NB4 (cell line): ENCODE measurements around the gene TEAD1.

Experiments used
- DNase-seq: peaks from one replicate; pipeline ENCODE4 v3.0.0; 2010; ENCODE audit warnings: low read depth
- H3K4me3 ChIP-seq: one replicate; pipeline ENCODE4 v1.5.1; 2011; ENCODE audit warnings: mild to moderate bottlenecking, low read depth, low read length, moderate library complexity
- MYC ChIP-seq: IDR thresholded peaks from 2 replicates; pipeline ENCODE4 v1.6.1; 2011; ENCODE audit warnings: low read depth, low read length
- POLR2A ChIP-seq: IDR thresholded peaks from 2 replicates; pipeline ENCODE4 v1.6.1; 2011; ENCODE audit warnings: mild to moderate bottlenecking; ENCODE audit not compliant: insufficient read length; ENCODE audit errors: extremely low read depth
- TF ChIP-seq, protein P1 (sequence below): IDR thresholded peaks from one replicate; pipeline ENCODE4 v1.5.1; 2012; ENCODE audit warnings: low read depth, low read length
- TF ChIP-seq, protein P2 (sequence below): IDR thresholded peaks from 2 replicates; pipeline ENCODE4 v1.6.1; 2011; ENCODE audit warnings: low read depth, low read length

The TEAD1 gene

DNA sequence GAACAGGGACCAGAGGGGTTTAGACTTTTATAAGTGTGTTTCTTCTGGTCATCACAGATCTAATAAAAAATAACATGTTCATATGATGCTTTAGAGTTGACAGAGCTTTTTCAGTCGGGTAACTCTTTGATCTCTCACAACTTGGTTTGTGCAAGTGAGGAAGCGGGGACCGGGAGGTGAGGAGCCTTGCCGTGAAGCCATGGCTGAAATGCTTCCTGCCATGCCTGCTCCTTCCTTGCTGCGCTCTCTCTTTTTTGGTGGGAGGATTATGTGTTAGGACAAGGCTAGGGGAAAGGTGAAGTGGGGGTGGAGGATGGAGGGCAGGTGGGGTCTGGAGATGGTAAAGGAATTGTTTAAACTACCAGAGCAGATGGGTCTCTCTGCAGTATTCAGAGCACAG lies 23.8 kb downstream of the TEAD1 start:
- TF ChIP-seq, protein P1, sequence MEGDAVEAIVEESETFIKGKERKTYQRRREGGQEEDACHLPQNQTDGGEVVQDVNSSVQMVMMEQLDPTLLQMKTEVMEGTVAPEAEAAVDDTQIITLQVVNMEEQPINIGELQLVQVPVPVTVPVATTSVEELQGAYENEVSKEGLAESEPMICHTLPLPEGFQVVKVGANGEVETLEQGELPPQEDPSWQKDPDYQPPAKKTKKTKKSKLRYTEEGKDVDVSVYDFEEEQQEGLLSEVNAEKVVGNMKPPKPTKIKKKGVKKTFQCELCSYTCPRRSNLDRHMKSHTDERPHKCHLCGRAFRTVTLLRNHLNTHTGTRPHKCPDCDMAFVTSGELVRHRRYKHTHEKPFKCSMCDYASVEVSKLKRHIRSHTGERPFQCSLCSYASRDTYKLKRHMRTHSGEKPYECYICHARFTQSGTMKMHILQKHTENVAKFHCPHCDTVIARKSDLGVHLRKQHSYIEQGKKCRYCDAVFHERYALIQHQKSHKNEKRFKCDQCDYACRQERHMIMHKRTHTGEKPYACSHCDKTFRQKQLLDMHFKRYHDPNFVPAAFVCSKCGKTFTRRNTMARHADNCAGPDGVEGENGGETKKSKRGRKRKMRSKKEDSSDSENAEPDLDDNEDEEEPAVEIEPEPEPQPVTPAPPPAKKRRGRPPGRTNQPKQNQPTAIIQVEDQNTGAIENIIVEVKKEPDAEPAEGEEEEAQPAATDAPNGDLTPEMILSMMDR = no peak
- no peak for TF ChIP-seq POLR2A
- TF ChIP-seq, protein P2, sequence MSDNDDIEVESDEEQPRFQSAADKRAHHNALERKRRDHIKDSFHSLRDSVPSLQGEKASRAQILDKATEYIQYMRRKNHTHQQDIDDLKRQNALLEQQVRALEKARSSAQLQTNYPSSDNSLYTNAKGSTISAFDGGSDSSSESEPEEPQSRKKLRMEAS = no peak
- TF ChIP-seq MYC = no peak
- DNase-seq = no peak
- no peak overlapping the region for H3K4me3 ChIP-seq

DNA sequence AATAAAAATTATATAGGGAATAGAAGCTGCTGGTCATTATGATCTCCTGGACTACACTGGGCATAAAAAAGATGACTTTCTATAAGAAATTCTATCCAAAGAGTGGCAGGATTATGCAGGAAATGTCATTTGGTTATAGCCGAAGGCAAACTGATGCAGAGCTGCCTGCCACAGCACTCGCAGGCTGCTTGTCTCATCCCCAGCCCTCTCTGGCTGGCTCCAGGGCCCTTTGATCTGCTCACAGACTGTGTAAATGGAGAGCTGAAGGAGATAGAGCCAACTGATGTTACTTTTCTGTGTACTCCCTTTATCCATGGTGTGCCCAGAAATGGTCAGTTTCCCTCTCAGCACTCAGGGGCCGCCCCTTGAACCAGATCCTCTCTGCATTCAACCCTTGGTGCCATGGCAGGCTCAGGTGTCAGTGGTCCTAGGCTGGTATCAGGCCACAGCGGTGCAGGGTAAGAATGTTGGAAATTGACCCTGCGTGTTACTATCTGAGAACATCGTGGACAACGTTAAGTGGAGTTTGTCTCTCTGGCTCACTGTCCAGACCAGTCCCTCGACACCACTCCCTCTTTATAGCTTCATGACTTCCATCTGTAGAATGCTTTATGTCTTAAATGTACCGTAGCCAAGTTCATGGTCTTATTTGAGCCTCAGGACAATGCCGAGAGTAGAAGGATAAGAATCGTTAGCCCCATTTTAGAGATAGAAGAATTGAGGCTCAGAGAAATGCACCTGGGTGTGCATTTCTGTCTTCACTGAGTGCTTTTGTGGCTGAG lies 27.8 kb downstream of the TEAD1 start:
- TF ChIP-seq, protein P2 = no peak
- TF ChIP-seq MYC (no peak), POLR2A (no peak)
- TF ChIP-seq, protein P1 = no peak
- DNase-seq = no peak
- H3K4me3 ChIP-seq = no peak overlapping the region

DNA sequence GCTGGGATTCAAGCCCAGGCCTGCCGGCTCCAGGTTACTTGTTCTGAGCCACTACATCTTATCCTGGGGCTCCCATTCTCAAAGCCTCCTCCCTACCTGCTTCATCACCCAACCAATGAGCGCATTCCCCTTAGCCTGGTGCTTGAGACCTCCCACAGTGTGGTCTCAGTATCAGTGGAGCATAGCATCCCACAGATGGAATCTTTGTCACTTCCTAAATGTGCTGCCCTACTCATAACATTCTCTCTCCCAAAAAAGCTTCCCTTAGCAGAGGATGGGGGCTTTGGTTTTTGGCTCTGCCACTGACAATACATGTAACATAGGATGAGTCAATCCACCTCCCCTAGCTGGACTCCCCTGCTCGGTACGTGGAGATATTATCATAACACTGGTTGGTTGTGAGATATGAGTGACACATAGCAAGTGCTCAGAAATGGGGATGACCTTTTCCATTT lies 28.8 kb downstream of the TEAD1 start:
- H3K4me3 ChIP-seq = no peak overlapping the region
- no peak for TF ChIP-seq MYC
- no peak for TF ChIP-seq POLR2A
- TF ChIP-seq, protein P2 = no peak
- TF ChIP-seq, protein P1 = no peak
- DNase-seq = no peak

DNA sequence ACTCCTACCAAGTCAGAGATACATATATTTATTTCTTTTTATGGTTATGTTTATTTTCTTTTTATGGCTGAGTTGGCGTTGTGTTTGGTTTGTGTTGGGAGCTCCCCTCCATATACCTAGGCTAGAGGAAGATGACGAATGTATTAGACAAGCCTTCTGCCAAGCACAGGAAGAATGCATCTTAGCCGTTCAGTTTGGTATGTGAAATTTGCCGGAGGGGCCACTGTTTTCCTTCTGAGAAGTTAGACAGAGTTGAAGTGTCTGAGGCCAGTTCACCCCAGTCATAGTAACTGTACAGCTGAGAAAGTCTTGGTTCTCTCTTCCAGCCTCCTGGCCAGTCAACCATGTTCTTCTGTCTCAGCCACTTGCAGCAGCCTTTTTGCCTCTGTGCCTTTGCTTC lies 29.8 kb downstream of the TEAD1 start:
- TF ChIP-seq, protein P1 = no peak
- TF ChIP-seq POLR2A (no peak), MYC (no peak)
- TF ChIP-seq, protein P2 = no peak
- no peak for DNase-seq
- no peak overlapping the region for H3K4me3 ChIP-seq

DNA sequence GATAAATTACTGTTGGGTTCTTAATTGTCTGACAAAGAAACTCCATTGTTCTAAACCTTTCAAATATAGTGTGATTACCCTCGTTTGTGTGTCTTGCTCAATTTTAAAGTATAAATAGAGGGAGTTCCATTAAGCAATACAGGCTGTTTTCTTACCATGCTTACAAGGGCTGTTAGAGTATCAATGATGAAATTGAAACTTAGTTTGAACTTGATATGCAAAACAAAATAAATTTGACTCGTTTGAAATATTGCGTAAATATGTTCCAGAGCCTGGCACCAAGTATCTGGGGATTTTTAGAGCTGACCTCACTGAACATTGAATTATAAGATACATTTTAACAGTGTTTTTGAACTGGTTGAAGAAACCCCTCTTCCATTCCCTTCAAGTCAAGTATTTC lies 31.7 kb downstream of the TEAD1 start:
- no peak for DNase-seq
- H3K4me3 ChIP-seq = no peak overlapping the region

More for the DNA sequence above, 31.7 kb downstream of the TEAD1 start:
- TF ChIP-seq, protein P2 = no peak
- TF ChIP-seq, protein P1 = no peak
- TF ChIP-seq MYC (no peak), POLR2A (no peak)
